Thymus (tissue), 11 donors: ENCODE measurements around the gene GRID1. TPM values are rescaled to one million over a fixed set of nuclear protein-coding genes. Genes with fewer than 3 reads are reported as not detected.

ENCODE experiments used
- DNase-seq, 9 donors: peaks; one replicate each; pipeline ENCODE4 v3.0.0-alpha.2; 2013; ENCODE audit warnings: low spot score in 9 of 9, low read depth in 6 of 9, missing footprints in 1 of 9
- H3K27ac ChIP-seq, 2 donors: one replicate each; pipeline ENCODE4 v1.5.1; 2013; ENCODE audit warnings: control low read depth in 1 of 2, low read depth in 1 of 2, low read length in 1 of 2, mild to moderate bottlenecking in 1 of 2, moderate library complexity in 1 of 2
- H3K27me3 ChIP-seq, 2 donors: one replicate each; pipeline ENCODE4 v1.5.1; 2013; ENCODE audit warnings: low read length in 1 of 2; ENCODE audit not compliant: control insufficient read depth in 2 of 2, insufficient read depth in 1 of 2
- H3K36me3 ChIP-seq, 2 donors: one replicate each; pipeline ENCODE4 v1.5.1; 2013; ENCODE audit warnings: low read length in 1 of 2, mild to moderate bottlenecking in 1 of 2, moderate library complexity in 1 of 2; ENCODE audit not compliant: control insufficient read depth in 2 of 2, insufficient read depth in 2 of 2
- H3K4me1 ChIP-seq, 2 donors: one replicate each; pipeline ENCODE4 v1.5.1; 2013; ENCODE audit warnings: low read length in 2 of 2; ENCODE audit not compliant: control insufficient read depth in 2 of 2, insufficient read depth in 2 of 2
- H3K4me3 ChIP-seq, 2 donors: one replicate each; pipeline ENCODE4 v1.5.1; 2013; ENCODE audit warnings: low read length in 2 of 2, control low read depth in 1 of 2, mild to moderate bottlenecking in 1 of 2
- H3K9me3 ChIP-seq, 2 donors: one replicate each; pipeline ENCODE4 v1.5.1; 2013; ENCODE audit warnings: low read length in 1 of 2, mild to moderate bottlenecking in 1 of 2; ENCODE audit not compliant: control insufficient read depth in 2 of 2, insufficient read depth in 1 of 2
- WGBS: extraction: QIAGEN DNeasy Blood & Tissue Kit; methylation state at CpG from one replicate; pipeline ENCODE4 v1.1.7; 2013; 5-methylcytosine and 5-hydroxymethylcytosine counted together
- polyA plus RNA-seq: library from polyadenylated mRNA; stranded (reverse); fragments of 200-250 nt; gene quantifications from one replicate; pipeline ENCODE4 v1.2.3, GENCODE V29; 2013
- total RNA-seq: library from RNA; stranded (reverse); fragments of 120-200 nt; gene quantifications from one replicate; pipeline ENCODE4 v1.2.4, GENCODE V29; 2013
- donor health status: healthy.

GRID1 gene
- total and polyA plus RNA-seq, 2 donors, result 0.33 to 0.46 TPM

- no peak for DNase-seq
- 93% methylated on average over 6 of the region's 6 CpGs for WGBS
- no peak overlapping the region for H3K27ac ChIP-seq
These were observed 15.7 kb downstream of the GRID1 start for GRCh38 chr10:86350897-86351296.

GRCh38 chr10:86349940-86350630 lies 16.5 kb downstream of the GRID1 start:
- Histone ChIP-seq H3K27me3 (peaks cover 0 to 4% of the 10 kb centered on the region in 2 donors), H3K9me3 (peaks cover 0 to 7% of the 10 kb centered on the region in 2 donors), H3K27ac (no peak overlapping the region), H3K4me1 (no peaks in the 10 kb centered on the region), H3K4me3 (no peak overlapping the region), H3K36me3 (no peaks in the 10 kb centered on the region)
- no peak for DNase-seq
- WGBS, result 84% methylated on average over 5 of the region's 5 CpGs

More at GRCh38 chr10:86350897-86351296, 15.7 kb downstream of the GRID1 start:
- Histone ChIP-seq H3K9me3 (peaks cover 0 to 7% of the 10 kb centered on the region in 2 donors), H3K4me1 (peaks cover 0 to 1% of the 10 kb centered on the region in 2 donors), H3K36me3 (no peaks in the 10 kb centered on the region), H3K27me3 (peaks cover 0 to 4% of the 10 kb centered on the region in 2 donors), H3K4me3 (no peak overlapping the region)

GRCh38 chr10:86349474-86349873 lies 17.1 kb downstream of the GRID1 start:
- no peak for DNase-seq
- Histone ChIP-seq H3K27me3 (peaks cover 0 to 4% of the 10 kb centered on the region in 2 donors), H3K36me3 (no peaks in the 10 kb centered on the region), H3K4me3 (no peak overlapping the region), H3K27ac (no peak overlapping the region), H3K4me1 (no peaks in the 10 kb centered on the region), H3K9me3 (peaks cover 0 to 7% of the 10 kb centered on the region in 2 donors)
- WGBS, result 40% methylated on average over 3 of the region's 3 CpGs

GRCh38 chr10:86348321-86349210 lies 18.0 kb downstream of the GRID1 start:
- peaks cover 0 to 7% of the 10 kb centered on the region in 2 donors for H3K9me3 ChIP-seq

GRCh38 chr10:86347856-86348255 lies 18.7 kb downstream of the GRID1 start:
- no peak for DNase-seq
- Histone ChIP-seq H3K27me3 (peaks cover 0 to 4% of the 10 kb centered on the region in 2 donors), H3K36me3 (no peaks in the 10 kb centered on the region), H3K9me3 (peaks cover 0 to 7% of the 10 kb centered on the region in 2 donors), H3K4me3 (no peak overlapping the region), H3K4me1 (no peaks in the 10 kb centered on the region), H3K27ac (no peak overlapping the region)
- 95% methylated on average over 6 of the region's 6 CpGs for WGBS

More at GRCh38 chr10:86348321-86349210, 18.0 kb downstream of the GRID1 start:
- Histone ChIP-seq H3K4me1 (no peaks in the 10 kb centered on the region), H3K4me3 (no peak overlapping the region), H3K36me3 (no peaks in the 10 kb centered on the region), H3K27ac (no peak overlapping the region), H3K27me3 (peaks cover 0 to 4% of the 10 kb centered on the region in 2 donors)
- WGBS, result 94% methylated on average over 23 of the region's 23 CpGs
- no peak for DNase-seq

- no peak for DNase-seq
- H3K36me3 ChIP-seq, result no peaks in the 10 kb centered on the region
- no peak overlapping the region for H3K4me3 ChIP-seq
- WGBS, result 85% methylated on average over 11 of the region's 11 CpGs
- H3K9me3 ChIP-seq, result peaks cover 0 to 2% of the 10 kb centered on the region in 2 donors
- no peaks in the 10 kb centered on the region for H3K4me1 ChIP-seq
- H3K27me3 ChIP-seq, result peaks cover 0 to 11% of the 10 kb centered on the region in 2 donors
- no peak overlapping the region for H3K27ac ChIP-seq
These were observed 19.6 kb downstream of the GRID1 start for GRCh38 chr10:86346799-86347665.

GRCh38 chr10:86345859-86346798 lies 20.5 kb downstream of the GRID1 start:
- H3K4me1 ChIP-seq, result no peaks in the 10 kb centered on the region
- no peaks in the 10 kb centered on the region for H3K36me3 ChIP-seq
- no peak for DNase-seq
- no peak overlapping the region for H3K4me3 ChIP-seq
- no peak overlapping the region for H3K27ac ChIP-seq
- H3K27me3 ChIP-seq, result peaks cover 0 to 12% of the 10 kb centered on the region in 2 donors
- 90% methylated on average over 13 of the region's 13 CpGs for WGBS
- H3K9me3 ChIP-seq, result no peaks in the 10 kb centered on the region

- 97% methylated on average over 4 of the region's 4 CpGs for WGBS
- H3K36me3 ChIP-seq, result no peaks in the 10 kb centered on the region
- no peak overlapping the region for H3K4me3 ChIP-seq
- DNase-seq, result no peak
- no peaks in the 10 kb centered on the region for H3K4me1 ChIP-seq
- no peak overlapping the region for H3K27ac ChIP-seq
- no peaks in the 10 kb centered on the region for H3K9me3 ChIP-seq
- H3K27me3 ChIP-seq, result peaks cover 0 to 12% of the 10 kb centered on the region in 2 donors
These were observed 21.2 kb downstream of the GRID1 start for GRCh38 chr10:86345296-86345858.
